Measurements from ENCODE around the gene CARD19. TPM values are rescaled to one million over a fixed set of nuclear protein-coding genes. Genes with fewer than 3 reads are reported as not detected.

Gene CARD19
- total and polyA plus RNA-seq, 2 of the 8 experiments (the other 6 are each of a cell fraction or from before 2014, with no cell fraction given), result 21.2 to 112 TPM

DNA sequence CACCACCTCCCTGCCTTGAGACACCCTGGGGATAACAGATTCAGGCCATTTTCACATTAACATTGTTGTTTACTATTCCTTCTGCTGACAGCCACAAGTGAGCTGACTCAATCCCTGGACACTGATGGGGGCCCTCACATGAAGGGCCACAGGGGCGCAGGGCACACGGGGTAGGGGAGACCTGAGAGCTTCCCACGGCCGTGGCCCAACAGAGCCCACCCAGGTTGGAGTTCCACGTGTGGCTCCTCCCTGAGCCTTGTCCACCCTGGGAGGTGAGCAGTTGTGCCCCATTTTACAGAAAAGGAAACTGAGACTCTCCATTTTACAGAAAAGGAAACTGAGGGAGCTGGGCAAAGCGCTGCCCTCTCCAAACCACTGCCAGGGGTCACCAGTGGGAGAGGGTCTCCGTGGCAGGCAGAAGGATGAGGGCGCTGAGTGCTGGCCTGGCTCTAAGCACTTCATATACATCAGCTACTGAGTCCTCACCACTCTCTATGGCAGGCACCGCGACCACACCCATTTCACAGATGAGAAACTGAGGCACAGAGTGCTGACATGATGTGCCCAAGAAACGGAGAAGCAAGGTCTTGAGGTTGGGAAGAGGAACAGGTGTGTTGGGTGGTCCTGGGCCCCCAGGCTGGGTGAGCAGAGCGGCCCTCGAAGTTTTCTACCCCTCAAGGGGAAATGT is 35.7 kb downstream of the CARD19 start:
- H3K4me3 ChIP-seq (ENCODE audit: extremely low read depth in 1 of 4, insufficient read depth in 2 of 4, low read depth in 3 of 4, low read length in 4 of 4), result no peak overlapping the region
- H3K9ac ChIP-seq (replicated peaks in 1 of 4; ENCODE audit: extremely low read depth in 1 of 4, low read depth in 3 of 4, low read length in 3 of 4), result no peak overlapping the region
- no peak overlapping the region for H2AFZ ChIP-seq (ENCODE audit: low read length)
- no peak overlapping the region for H4K5ac ChIP-seq (ENCODE audit: insufficient read length, low read depth, low read length)
- H4K20me1 ChIP-seq (replicated peaks in 1 of 2; ENCODE audit: control insufficient read depth in 1 of 2, insufficient read depth in 2 of 2, low read length in 2 of 2), result peaks cover 0 to 12% of the 10 kb centered on the region in 2 experiments
- 0 out of 2 replicates have a peak overlapping the region, but pooled peaks have one; percentile 75 for H2BK5ac ChIP-seq (ENCODE audit: low read depth, low read length)
- H3K23me2 ChIP-seq (ENCODE audit: low read depth, low read length), result peaks cover 16% of the 10 kb centered on the region; the same call in 1 of the 2 replicates
- peaks cover 0 to 13% (median 10%) of the 10 kb centered on the region in 4 experiments; a peak in 5 of 7 replicates for H3K27me3 ChIP-seq (replicated peaks in 1 of 4; ENCODE audit: control insufficient read depth in 3 of 4, extremely low read depth in 1 of 4, insufficient read depth in 3 of 4, low read length in 3 of 4)
- H3K4ac ChIP-seq (replicated peaks; ENCODE audit: insufficient read length, low read depth, low read length), result peak overlapping the region; percentile 44
- no peak overlapping the region for H3K23ac ChIP-seq (ENCODE audit: insufficient read length)
- H3K56ac ChIP-seq (replicated peaks; ENCODE audit: insufficient read length, low read depth, low read length), result no peak overlapping the region
- H2BK120ac ChIP-seq (replicated peaks; ENCODE audit: low read depth, low read length), result no peak overlapping the region
- H2AK5ac ChIP-seq (ENCODE audit: low read depth, low read length), result peak overlapping the region; percentile 17; the same call in 1 of the 2 replicates
- H3K27ac ChIP-seq (ENCODE audit: low read depth, low read length), result no peak overlapping the region
- H3K79me2 ChIP-seq (ENCODE audit: control insufficient read depth in 1 of 2, insufficient read depth in 2 of 2, low read length in 2 of 2), result peaks cover 0 to 11% of the 10 kb centered on the region in 2 experiments; a peak in 1 of 4 replicates
- H3K79me1 ChIP-seq (ENCODE audit: low read depth, low read length), result peaks cover 12% of the 10 kb centered on the region; the same call in 1 of the 2 replicates
- H3K9me3 ChIP-seq (ENCODE audit: insufficient read depth in 2 of 2, low read depth in 1 of 2, low read length in 1 of 2), result no peaks in the 10 kb centered on the region
- H2BK15ac ChIP-seq (ENCODE audit: low read length), result peak overlapping the region; percentile 84
- DNase-seq (ENCODE audit: low read depth in 1 of 2, low spot score in 2 of 2) (no peak), FAIRE-seq (no peak)
- peak overlapping the region; percentile 51; the same call in 1 of the 2 replicates for H3K18ac ChIP-seq (ENCODE audit: extremely low read depth, low read length)
- CTCF ChIA-PET (ENCODE audit: partially characterized antibody), result interaction anchor here (0.7 to 3.5 kb wide), 3 partner anchors 15 to 22 kb away, joined by 3 to 17 read pairs (median 4); no protein-coding TSS in a partner anchor
- peak overlapping the region; percentile 77; the same call in 1 of the 2 replicates for H2BK12ac ChIP-seq (ENCODE audit: low read depth, low read length)
- no peak overlapping the region for H3K14ac ChIP-seq (ENCODE audit: insufficient read length)
- WGBS, 2 experiments (ENCODE audit: extremely low coverage in 1 of 2, insufficient coverage in 1 of 2, insufficient read length in 1 of 2, insufficient replicate concordance in 2 of 2, low coverage in 1 of 2, low lambda C conversion rate in 2 of 2, missing lambda C conversion rate in 1 of 2), result 85% methylated on average over 13 of the region's 13 CpGs; no CpG with 5 or more reads in 1 of the 2 experiments
- peaks cover 0 to 37% (median 26%) of the 10 kb centered on the region in 4 experiments; a peak in 6 of 7 replicates for H3K4me1 ChIP-seq (replicated peaks in 1 of 4; ENCODE audit: control insufficient read depth in 3 of 4, insufficient read depth in 4 of 4, low read length in 3 of 4)
- H2BK20ac ChIP-seq (ENCODE audit: low read length), result no peak overlapping the region
- H4K91ac ChIP-seq (replicated peaks; ENCODE audit: insufficient read length, low read length), result no peak overlapping the region
- H3K36me3 ChIP-seq (ENCODE audit: control insufficient read depth in 2 of 4, insufficient read depth in 4 of 4, low read length in 3 of 4), result no peaks in the 10 kb centered on the region
- H3K4me2 ChIP-seq (ENCODE audit: insufficient read depth in 1 of 2, low read depth in 2 of 2, low read length in 2 of 2), result no peak overlapping the region; a peak in 1 of 4 replicates
- peak overlapping the region; percentile 5; the same call in 1 of the 2 replicates for H4K8ac ChIP-seq (ENCODE audit: extremely low read depth, insufficient read depth, low read length)
- POLR2A ChIA-PET (ENCODE audit: partially characterized antibody), result interaction anchor here (1.4 to 1.5 kb wide), 2 partner anchors 12 to 15 kb away, joined by 3 to 4 read pairs; no protein-coding TSS in a partner anchor
- TF ChIP-seq SAP30 (IDR thresholded peaks at IDR 0.05; ENCODE audit: insufficient read depth, insufficient replicate concordance, low read length) (no peak), SP4 (IDR thresholded peaks at IDR 0.05; ENCODE audit: low read length) (no peak), TEAD4 (IDR thresholded peaks at IDR 0.05; ENCODE audit: low read depth, low read length) (no peak), BCL11A (IDR thresholded peaks at IDR 0.05; ENCODE audit: low read depth in 2 of 2, low read length in 2 of 2) (no peak), GABPA (IDR thresholded peaks at IDR 0.05; ENCODE audit: borderline replicate concordance, insufficient read depth, low read length) (no peak), HDAC6 (IDR thresholded peaks at IDR 0.05; ENCODE audit: low read depth, low read length) (no peak), HDAC2 (IDR thresholded peaks at IDR 0.05; ENCODE audit: borderline replicate concordance in 1 of 2, low read depth in 2 of 2, low read length in 2 of 2) (no peak), KDM4A (IDR thresholded peaks at IDR 0.05; ENCODE audit: low read depth, low read length, severe bottlenecking) (no peak), CTBP2 (IDR thresholded peaks at IDR 0.05; ENCODE audit: borderline replicate concordance, insufficient read depth, insufficient read length, low read length) (no peak), MAFK (IDR thresholded peaks at IDR 0.05; ENCODE audit: low read depth, low read length) (no peak), POLR2A (IDR thresholded peaks at IDR 0.05; ENCODE audit: control extremely low read depth in 1 of 2, low read depth in 2 of 2, low read length in 2 of 2) (no peak), POU5F1 (IDR thresholded peaks at IDR 0.05; ENCODE audit: low read depth, low read length) (no peak)

Data from H1 (cell line).